Panc1 (cell line): ENCODE results near the gene LHFPL3.

Experiments
- CTCF ChIP-seq: fragments of 450-650 bp; IDR thresholded peaks from 2 replicates; pipeline ENCODE4 v1.5.1; 2017; ENCODE audit warnings: mild to moderate bottlenecking
- POLR2AphosphoS5 ChIP-seq: IDR thresholded peaks from 2 replicates; pipeline ENCODE4 v1.6.1; 2012; ENCODE audit warnings: mild to moderate bottlenecking, low read depth, low read length, moderate library complexity
- REST ChIP-seq, 2 experiments: IDR thresholded peaks; 2 replicates each; pipeline ENCODE4 v1.6.1; 2011 to 2012; ENCODE audit warnings: low read depth in 2 of 2, control low read depth in 1 of 2, low read length in 1 of 2, mild to moderate bottlenecking in 1 of 2, moderate library complexity in 1 of 2; ENCODE audit not compliant: insufficient read depth in 1 of 2

GRCh38 chr7:104538152-104538551 is 209.7 kb downstream of the LHFPL3 start:
- TF ChIP-seq CTCF (no peak), REST (IDR thresholded peaks at IDR 0.05; ENCODE audit: insufficient read depth in 1 of 2, low read depth in 2 of 2, low read length in 1 of 2) (no peak), POLR2AphosphoS5 (no peak)
